NCI-H345 treated with DMSO at 0.1 percent for 48 hours (cell line): ENCODE measurements around the gene CPNE5.

Experiments used
- DNase-seq: peaks from one replicate; lab custom pipeline; 2025; ENCODE audit not compliant: unreplicated experiment; lab: John Stamatoyannopoulos, UW

Gene CPNE5

GRCh38 chr6:36749829-36750489, 89.3 kb downstream of the CPNE5 start:
- no peak for DNase-seq

- DNase-seq: no peak
These were observed 93.0 kb downstream of the CPNE5 start for GRCh38 chr6:36746251-36746650.

GRCh38 chr6:36745836-36746235, 93.4 kb downstream of the CPNE5 start:
- no peak for DNase-seq

DNA sequence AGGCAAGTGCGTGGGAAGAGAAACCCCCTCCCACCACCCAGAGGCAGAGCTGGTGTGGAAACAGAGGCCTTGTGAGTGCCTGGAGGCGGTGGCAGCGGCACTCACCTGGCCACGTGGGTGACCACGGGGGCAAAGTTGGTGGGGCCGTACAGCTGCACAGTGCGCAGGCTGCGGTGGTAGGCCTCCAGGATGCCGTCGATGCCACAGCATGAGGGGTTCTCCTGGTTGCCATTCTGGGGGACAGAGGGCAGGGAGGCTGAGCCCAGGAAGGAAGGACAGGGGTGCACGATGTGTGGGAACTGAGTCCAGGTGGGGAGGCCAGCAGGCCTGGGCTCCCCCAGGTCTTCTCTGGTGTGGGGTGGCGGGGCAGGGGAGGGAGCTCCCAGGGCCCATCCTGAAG, 94.0 kb downstream of the CPNE5 start:
- no peak for DNase-seq

DNA sequence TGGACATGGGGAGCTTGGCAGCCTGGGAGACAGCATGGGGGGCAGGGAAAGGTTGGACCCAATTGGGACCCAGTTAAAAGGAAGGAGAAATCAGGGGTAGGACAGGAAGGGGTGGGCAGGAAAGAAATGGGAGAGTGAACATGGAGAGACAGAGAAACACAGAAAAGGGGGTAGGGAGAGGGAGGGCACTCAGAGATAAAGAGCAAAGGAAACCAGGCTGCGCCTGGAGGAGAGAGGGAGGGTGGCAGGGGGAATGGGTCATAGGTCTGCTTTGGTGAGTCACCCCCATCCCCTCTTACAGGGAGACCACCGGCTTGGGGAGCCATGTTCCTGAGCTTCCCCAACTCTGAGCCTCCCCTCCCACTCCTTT, 95.0 kb downstream of the CPNE5 start:
- no peak for DNase-seq

GRCh38 chr6:36743538-36744303, 95.5 kb downstream of the CPNE5 start:
- no peak for DNase-seq

- DNase-seq: no peak
These were observed 96.2 kb downstream of the CPNE5 start for GRCh38 chr6:36743032-36743431.

- no peak for DNase-seq
These were observed 97.1 kb downstream of the CPNE5 start for GRCh38 chr6:36742146-36742545.

DNA sequence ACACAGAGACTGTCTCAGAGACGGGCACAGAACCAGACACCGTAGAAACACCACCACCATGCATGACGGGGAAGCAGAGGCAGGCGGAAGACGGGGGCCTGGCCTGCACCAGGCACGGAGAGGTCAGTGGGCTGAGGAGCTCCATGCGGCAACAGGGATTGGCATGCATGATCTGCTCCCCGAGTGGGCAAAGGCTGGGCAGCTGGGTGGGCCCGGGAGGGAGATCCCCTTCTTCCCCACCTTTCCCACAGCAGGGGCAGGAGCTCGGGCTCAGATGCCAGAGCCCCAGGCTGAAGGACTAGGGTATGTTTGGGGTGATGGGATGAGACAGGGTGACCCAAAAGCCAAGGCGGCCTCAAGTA, 98.4 kb downstream of the CPNE5 start:
- DNase-seq: no peak

- DNase-seq: no peak
These were observed 99.1 kb downstream of the CPNE5 start for GRCh38 chr6:36739947-36740817.

GRCh38 chr6:36738108-36738507, 101.1 kb downstream of the CPNE5 start:
- no peak for DNase-seq

GRCh38 chr6:36737043-36737785, 102.0 kb downstream of the CPNE5 start:
- DNase-seq: no peak

DNA sequence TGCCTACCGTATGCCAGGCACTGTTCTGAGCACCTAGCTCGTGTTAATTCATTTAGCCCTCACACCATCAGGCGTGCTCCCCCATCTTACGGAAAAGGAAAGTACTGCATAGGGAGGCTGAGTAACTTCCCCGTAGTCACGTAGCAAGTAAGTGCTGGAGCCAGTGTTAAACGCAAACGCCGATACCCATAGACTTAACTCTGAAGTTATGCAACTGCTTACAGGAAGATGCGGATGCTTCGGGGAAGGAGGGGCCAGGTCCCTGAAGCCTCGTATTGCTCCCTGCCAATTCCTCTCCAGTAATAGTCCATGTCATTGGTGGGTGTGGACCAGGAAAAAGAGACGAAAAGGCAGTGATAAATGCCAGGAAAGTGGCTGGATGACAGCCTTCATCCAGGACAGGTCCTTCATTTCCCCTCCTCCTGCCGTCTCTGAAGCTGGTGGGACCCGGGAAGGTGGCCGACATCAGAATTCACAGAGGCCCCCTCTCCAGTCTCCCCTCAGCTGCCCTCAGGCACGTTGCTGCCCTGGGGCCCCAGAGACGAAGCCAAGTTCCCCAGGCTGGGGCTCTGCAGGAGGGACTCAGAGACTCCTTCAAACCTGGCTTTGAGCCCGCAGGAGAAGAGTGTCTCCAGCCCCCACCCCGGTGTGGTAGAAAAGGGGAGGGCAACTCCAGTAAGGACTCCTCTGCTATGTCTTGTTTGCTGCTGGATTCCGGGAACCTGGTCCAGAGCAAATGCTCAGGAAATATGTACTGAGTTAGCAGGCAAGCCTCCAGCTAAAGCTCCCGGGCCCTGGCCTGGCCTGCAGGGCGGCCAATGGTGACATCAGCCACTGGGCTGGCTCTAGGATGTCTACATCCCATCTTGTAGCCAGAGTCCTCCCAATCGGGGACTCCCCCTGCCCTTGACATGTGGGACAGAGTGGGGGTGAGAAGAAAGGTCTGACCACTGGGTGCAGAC, 103.9 kb downstream of the CPNE5 start:
- DNase-seq: no peak

- DNase-seq: no peak
These were observed 104.7 kb downstream of the CPNE5 start for GRCh38 chr6:36734486-36735060.

- DNase-seq: no peak
These were observed 105.9 kb downstream of the CPNE5 start for GRCh38 chr6:36733300-36733699.

DNA sequence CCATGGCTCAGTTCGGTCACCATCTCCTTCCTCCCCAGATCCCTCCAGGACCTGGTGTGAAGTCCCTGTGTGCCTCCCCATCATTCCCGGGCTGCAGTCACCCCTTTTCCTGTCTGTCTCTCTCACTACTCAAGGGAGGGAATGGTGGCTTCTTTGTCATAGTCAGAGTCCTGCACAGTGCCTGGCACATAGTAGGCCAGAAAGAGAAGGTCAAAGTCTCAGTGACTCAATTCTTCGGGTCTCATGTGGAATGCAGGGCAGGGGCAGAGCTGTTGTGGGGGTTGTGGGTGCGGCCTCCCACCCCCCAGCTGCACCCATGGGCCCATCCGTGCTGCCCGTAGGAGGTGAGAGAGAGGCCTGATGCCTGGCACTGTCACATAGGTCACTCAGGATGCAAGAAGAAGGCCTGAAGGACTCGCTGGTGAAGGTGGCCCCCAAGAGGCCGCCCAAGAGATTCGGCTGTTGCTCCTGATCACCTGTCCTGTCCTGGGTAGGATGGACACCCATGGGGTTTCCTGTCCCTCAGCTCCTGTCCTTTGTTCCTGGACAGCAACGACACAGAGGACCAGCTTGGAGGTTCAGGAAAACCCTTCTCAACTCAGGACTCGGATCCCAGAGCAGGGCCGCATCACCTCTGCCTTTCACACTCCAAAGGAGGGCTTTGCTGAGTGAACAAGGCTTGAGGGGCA, 107.5 kb downstream of the CPNE5 start:
- DNase-seq: no peak

DNA sequence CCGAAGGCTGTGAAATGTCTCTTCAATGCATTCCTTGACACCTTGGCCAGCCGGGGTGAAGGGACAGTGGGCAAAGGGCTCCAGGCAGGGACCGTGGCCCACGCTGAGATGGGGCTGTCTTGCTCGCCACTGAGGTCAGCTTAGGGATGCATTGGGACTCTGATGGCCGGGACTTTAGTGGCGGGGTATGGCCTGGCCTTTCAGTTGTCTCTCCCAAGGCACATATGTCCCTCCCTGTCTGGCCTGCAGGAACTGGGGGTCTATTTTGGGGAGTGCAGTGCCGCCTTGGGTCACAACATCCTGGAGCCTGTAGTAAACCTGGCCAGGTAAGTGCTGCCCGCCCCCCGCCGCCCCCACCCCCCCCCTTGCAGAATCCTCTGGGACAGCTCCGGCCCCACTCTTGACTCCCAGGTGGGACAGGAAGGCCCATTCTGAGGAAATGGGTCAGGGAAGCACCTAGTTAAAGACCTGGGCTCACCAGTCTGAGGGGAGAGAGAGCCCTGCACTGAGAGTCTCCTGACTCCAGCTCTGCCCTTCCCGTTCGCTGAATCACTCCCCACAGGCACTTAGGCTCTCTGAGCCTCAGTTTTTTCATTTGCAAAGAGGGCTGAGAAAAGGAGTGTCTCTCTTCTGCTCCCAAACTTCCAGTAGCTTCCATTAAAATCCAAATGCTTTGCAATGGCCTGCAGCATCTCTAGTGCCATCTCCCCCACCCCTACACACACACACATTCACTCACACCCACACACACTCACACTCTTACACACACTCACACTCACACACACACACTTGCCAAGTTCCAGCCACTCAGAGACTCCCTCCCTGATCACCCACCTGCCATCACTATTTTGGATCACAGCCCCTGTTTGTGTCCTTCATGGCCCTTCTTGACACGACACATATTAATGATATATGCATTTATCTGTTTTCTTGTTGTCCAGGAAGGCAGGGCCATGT, 108.5 kb downstream of the CPNE5 start:
- DNase-seq: no peak

GRCh38 chr6:36729161-36729524, 110.1 kb downstream of the CPNE5 start:
- no peak for DNase-seq
